ENCODE data around the gene SLC2A4RG.

Gene SLC2A4RG

GRCh38 chr20:63790572-63791168 lies 51.1 kb downstream of the SLC2A4RG start:
- no peaks in the 10 kb centered on the region for H3K36me3 ChIP-seq (ENCODE audit: control insufficient read depth, insufficient read depth, low read length)
- no peak overlapping the region for H3K27ac ChIP-seq (ENCODE audit: low read depth, low read length)
- H3K27me3 ChIP-seq (ENCODE audit: control insufficient read depth, insufficient read depth, low read length), result no peaks in the 10 kb centered on the region
- no peak overlapping the region for H3K9ac ChIP-seq (ENCODE audit: low read length)
- H3K4me3 ChIP-seq (ENCODE audit: low read length), result no peak overlapping the region
- no peaks in the 10 kb centered on the region for H3K4me1 ChIP-seq (ENCODE audit: control insufficient read depth, insufficient read depth, low read length)

GRCh38 chr20:63791497-63792156 lies 52.1 kb downstream of the SLC2A4RG start:
- H3K27ac ChIP-seq (ENCODE audit: low read depth, low read length), result no peak overlapping the region
- no peak overlapping the region for H3K9ac ChIP-seq (ENCODE audit: low read length)
- H3K27me3 ChIP-seq (ENCODE audit: control insufficient read depth, insufficient read depth, low read length), result no peaks in the 10 kb centered on the region
- H3K36me3 ChIP-seq (ENCODE audit: control insufficient read depth, insufficient read depth, low read length), result no peaks in the 10 kb centered on the region
- H3K4me3 ChIP-seq (ENCODE audit: low read length), result no peak overlapping the region
- no peaks in the 10 kb centered on the region for H3K4me1 ChIP-seq (ENCODE audit: control insufficient read depth, insufficient read depth, low read length)

GRCh38 chr20:63792866-63793265 lies 53.3 kb downstream of the SLC2A4RG start:
- H3K27me3 ChIP-seq (ENCODE audit: control insufficient read depth, insufficient read depth, low read length), result no peaks in the 10 kb centered on the region
- no peaks in the 10 kb centered on the region for H3K4me1 ChIP-seq (ENCODE audit: control insufficient read depth, insufficient read depth, low read length)
- H3K4me3 ChIP-seq (ENCODE audit: low read length), result no peak overlapping the region
- no peak overlapping the region for H3K9ac ChIP-seq (ENCODE audit: low read length)
- H3K36me3 ChIP-seq (ENCODE audit: control insufficient read depth, insufficient read depth, low read length), result no peaks in the 10 kb centered on the region
- H3K27ac ChIP-seq (ENCODE audit: low read depth, low read length), result no peak overlapping the region
